Liver (tissue), 9 donors: Measurements from ENCODE around the gene PFKL. TPM values are rescaled to one million over a fixed set of nuclear protein-coding genes. Genes with fewer than 3 reads are reported as not detected.

Experiments
- DNase-seq: peaks from one replicate; pipeline ENCODE4 v3.0.0-alpha.2; 2017; ENCODE audit warnings: low spot score
- H3K27ac ChIP-seq, 2 donors: one replicate each; pipeline ENCODE4 v1.7.0; 2013; ENCODE audit warnings: inconsistent platforms in 2 of 2, low read length in 2 of 2, control low read depth in 1 of 2, low read depth in 1 of 2, mild to moderate bottlenecking in 1 of 2
- H3K27me3 ChIP-seq, 4 donors: one replicate each; pipeline versions ENCODE4 v1.6.1 to v1.7.0; 2013; ENCODE audit warnings: low read length in 3 of 4, inconsistent platforms in 1 of 4, mild to moderate bottlenecking in 1 of 4, moderate library complexity in 1 of 4; ENCODE audit not compliant: control insufficient read depth in 4 of 4, insufficient read depth in 4 of 4
- H3K36me3 ChIP-seq, 4 donors: one replicate each; pipeline versions ENCODE4 v1.6.1 to v1.7.0; 2013; ENCODE audit warnings: low read length in 3 of 4, mild to moderate bottlenecking in 3 of 4, low read depth in 1 of 4, moderate library complexity in 1 of 4; ENCODE audit not compliant: control insufficient read depth in 4 of 4, insufficient read depth in 3 of 4
- H3K4me1 ChIP-seq, 4 donors: one replicate each; pipeline versions ENCODE4 v1.6.1 to v1.7.0; 2013; ENCODE audit warnings: low read length in 3 of 4, mild to moderate bottlenecking in 3 of 4, moderate library complexity in 1 of 4; ENCODE audit not compliant: control insufficient read depth in 4 of 4, insufficient read depth in 4 of 4
- H3K4me3 ChIP-seq, 3 donors: one replicate each; pipeline versions ENCODE4 v1.6.1 to v1.7.0; 2013; ENCODE audit warnings: low read length in 3 of 3, control low read depth in 1 of 3, low read depth in 1 of 3, mild to moderate bottlenecking in 1 of 3
- H3K9ac ChIP-seq, 2 donors: one replicate each; pipeline ENCODE4 v1.7.0; 2013; ENCODE audit warnings: low read length in 2 of 2, mild to moderate bottlenecking in 2 of 2, moderate library complexity in 2 of 2, control low read depth in 1 of 2, low read depth in 1 of 2
- H3K9me3 ChIP-seq, 4 donors: one replicate each; pipeline versions ENCODE4 v1.6.1 to v1.7.0; 2013; ENCODE audit warnings: low read length in 3 of 4; ENCODE audit not compliant: control insufficient read depth in 4 of 4
- ATF3 ChIP-seq: IDR thresholded peaks from 2 replicates; pipeline ENCODE4 v1.6.1; 2016; ENCODE audit warnings: antibody characterized with exemption
- CTCF ChIP-seq: fragments of 150-350 bp; IDR thresholded peaks from 2 replicates; pipeline ENCODE4 v1.5.1; 2017; ENCODE audit warnings: improper control_type of control experiment, low read depth, low read length; ENCODE audit not compliant: missing input control
- EGR1 ChIP-seq, 2 donors: IDR thresholded peaks; 2 replicates each; pipeline ENCODE4 v1.6.1; 2016 to 2018; ENCODE audit warnings: antibody characterized with exemption in 2 of 2, low read depth in 2 of 2
- FOXA1 ChIP-seq: IDR thresholded peaks from 2 replicates; pipeline ENCODE4 v1.6.1; 2016; ENCODE audit warnings: antibody characterized with exemption
- FOXA2 ChIP-seq: IDR thresholded peaks from 2 replicates; pipeline ENCODE4 v1.6.1; 2016; ENCODE audit warnings: antibody characterized with exemption
- GABPA ChIP-seq, 2 donors: IDR thresholded peaks in 1 of 2; conservative IDR thresholded peaks in 1 of 2; 2 replicates each; pipeline ENCODE4 v1.6.1; 2016; ENCODE audit warnings: antibody characterized with exemption in 2 of 2, mild to moderate bottlenecking in 1 of 2, moderate library complexity in 1 of 2
- HNF4A ChIP-seq, 2 donors: conservative IDR thresholded peaks; 2 replicates each; pipeline ENCODE4 v1.6.1; 2016; ENCODE audit warnings: antibody characterized with exemption in 2 of 2, mild to moderate bottlenecking in 2 of 2
- HNF4G ChIP-seq: IDR thresholded peaks from 2 replicates; pipeline ENCODE4 v1.6.1; 2016; ENCODE audit warnings: antibody characterized with exemption
- JUND ChIP-seq, 2 donors: IDR thresholded peaks; 2 replicates each; pipeline ENCODE4 v1.6.1; 2016; ENCODE audit warnings: antibody characterized with exemption in 2 of 2
- NR2F2 ChIP-seq: IDR thresholded peaks from 2 replicates; pipeline ENCODE4 v1.6.1; 2016; ENCODE audit warnings: antibody characterized with exemption
- RAD21 ChIP-seq, 2 donors: IDR thresholded peaks; 2 replicates each; pipeline ENCODE4 v1.6.1; 2016; ENCODE audit warnings: antibody characterized with exemption in 2 of 2, mild to moderate bottlenecking in 2 of 2
- REST ChIP-seq: IDR thresholded peaks from 2 replicates; pipeline ENCODE4 v1.6.1; 2016; ENCODE audit warnings: antibody characterized with exemption, mild to moderate bottlenecking
- RXRA ChIP-seq, 2 donors: IDR thresholded peaks; 2 replicates each; pipeline ENCODE4 v1.6.1; 2017 to 2018; ENCODE audit warnings: antibody characterized with exemption in 2 of 2, mild to moderate bottlenecking in 1 of 2
- SP1 ChIP-seq: IDR thresholded peaks from 2 replicates; pipeline ENCODE4 v1.6.1; 2018; ENCODE audit warnings: antibody characterized with exemption, mild to moderate bottlenecking
- TAF1 ChIP-seq: conservative IDR thresholded peaks from 2 replicates; pipeline ENCODE4 v1.6.1; 2016; ENCODE audit warnings: antibody characterized with exemption, mild to moderate bottlenecking
- YY1 ChIP-seq: IDR thresholded peaks from 2 replicates; pipeline ENCODE4 v1.6.1; 2016; ENCODE audit warnings: antibody characterized with exemption, mild to moderate bottlenecking
- ZBTB33 ChIP-seq: IDR thresholded peaks from 2 replicates; pipeline ENCODE4 v1.6.1; 2016; ENCODE audit warnings: antibody characterized with exemption
- WGBS: extraction: QIAGEN DNeasy Blood & Tissue Kit; methylation state at CpG from one replicate; pipeline ENCODE4 v1.1.7; 2013; 5-methylcytosine and 5-hydroxymethylcytosine counted together
- polyA plus RNA-seq, 2 donors: library from polyadenylated mRNA; stranded (reverse) in 1 of 2; unstranded in 1 of 2; fragments of 200-250 nt in 1 of 2; fragments of >200 nt in 1 of 2; fragmentation: Nextera tagmentation in 1 of 2; extraction: Ambion mirVana in 1 of 2; gene quantifications; one replicate each; pipeline versions ENCODE4 v1.2.1 to v1.2.3, GENCODE V29; 2013 to 2015
- total RNA-seq, 2 donors: library from RNA; depleted of rRNA; stranded (reverse); fragments of >200 nt; gene quantifications; one replicate each; pipeline ENCODE4 v1.2.3, GENCODE V29; 2014
- TF ChIP-seq, protein P1 (sequence below): IDR thresholded peaks from 2 replicates; pipeline ENCODE4 v1.6.1; 2016; ENCODE audit warnings: antibody characterized with exemption
- donor health status: healthy.
- donor health status: healthy.
- donor health status: healthy.
- donor health status: healthy.
- donor health status: healthy.

Gene PFKL
- total and polyA plus RNA-seq, 4 donors: 48.1 to 98.4 (median 81.0) TPM

GRCh38 chr21:44296916-44297315 is 2.9 kb upstream of the PFKL start:
- TF ChIP-seq FOXA1: no peak
- no peak for TF ChIP-seq TAF1
- TF ChIP-seq YY1: no peak
- no peak for TF ChIP-seq ATF3
- TF ChIP-seq SP1: no peak
- no peak for TF ChIP-seq HNF4A (conservative IDR thresholded peaks at IDR 0.05)
- TF ChIP-seq RAD21 (IDR thresholded peaks at IDR 0.05): no peak
- TF ChIP-seq FOXA2: no peak
- TF ChIP-seq CTCF: no peak
- Histone ChIP-seq H3K36me3 (no peaks in the 10 kb centered on the region), H3K4me1 (peaks cover 7 to 29% (median 25%) of the 10 kb centered on the region in 4 donors), H3K4me3 (no peak overlapping the region), H3K27me3 (no peaks in the 10 kb centered on the region), H3K9me3 (no peaks in the 10 kb centered on the region), H3K27ac (no peak overlapping the region), H3K9ac (no peak overlapping the region)
- no peak for DNase-seq
- WGBS: 86% methylated on average over 13 of the region's 13 CpGs

DNA sequence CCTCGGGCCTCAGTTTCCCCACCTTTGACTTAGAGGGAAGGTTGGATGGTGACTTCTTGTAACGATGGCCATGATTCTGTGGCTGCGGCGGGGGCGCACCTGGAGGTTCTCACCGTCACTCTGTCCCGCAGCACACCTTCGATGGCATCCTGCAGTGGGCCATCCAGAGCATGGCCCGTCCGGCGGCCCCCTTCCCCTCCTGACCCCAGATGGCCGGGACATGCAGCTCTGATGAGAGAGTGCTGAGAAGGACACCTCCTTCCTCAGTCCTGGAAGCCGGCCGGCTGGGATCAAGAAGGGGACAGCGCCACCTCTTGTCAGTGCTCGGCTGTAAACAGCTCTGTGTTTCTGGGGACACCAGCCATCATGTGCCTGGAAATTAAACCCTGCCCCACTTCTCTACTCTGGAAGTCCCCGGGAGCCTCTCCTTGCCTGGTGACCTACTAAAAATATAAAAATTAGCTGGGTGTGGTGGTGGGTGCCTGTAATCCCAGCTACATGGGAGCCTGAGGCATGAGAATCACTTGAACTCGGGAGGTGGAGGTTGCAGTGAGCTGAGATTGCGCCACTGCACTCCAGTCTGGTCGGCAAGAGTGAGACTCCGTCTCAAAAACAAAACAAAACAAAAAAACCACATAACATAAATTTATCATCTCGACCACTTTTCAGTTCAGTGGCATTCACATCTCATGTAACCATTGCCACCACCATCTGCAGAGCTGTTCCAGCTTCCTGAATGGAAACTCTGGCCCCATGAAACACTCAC is 2.1 kb upstream of the PFKL start:
- WGBS: 24% methylated on average over 22 of the region's 22 CpGs
- Histone ChIP-seq H3K9ac (no peak overlapping the region), H3K27ac (peak overlapping the region in 1 of 2 donors; percentile 34), H3K9me3 (no peaks in the 10 kb centered on the region), H3K27me3 (no peaks in the 10 kb centered on the region), H3K4me3 (no peak overlapping the region), H3K4me1 (peaks cover 12 to 37% (median 33%) of the 10 kb centered on the region in 4 donors), H3K36me3 (no peaks in the 10 kb centered on the region)
- peak; percentile 79 for DNase-seq
- TF ChIP-seq RXRA (IDR thresholded peaks at IDR 0.05) (peak; percentile 39 to 60), YY1 (no peak), FOXA2 (no peak), CTCF (peak; percentile 84), TAF1 (no peak), FOXA1 (no peak), GABPA (IDR thresholded peaks at IDR 0.05 in 1 of 2, conservative IDR thresholded peaks at IDR 0.05 in 1 of 2) (no peak), REST (no peak), JUND (IDR thresholded peaks at IDR 0.05) (no peak), NR2F2 (no peak), HNF4G (no peak), ATF3 (no peak), RAD21 (IDR thresholded peaks at IDR 0.05) (peak; percentile 91 to 93), HNF4A (conservative IDR thresholded peaks at IDR 0.05) (peak in 1 of 2 donors; percentile 19), SP1 (peak; percentile 41), ZBTB33 (no peak), EGR1 (IDR thresholded peaks at IDR 0.05; ENCODE audit: low read depth in 2 of 2) (no peak)
- TF ChIP-seq, protein P1, sequence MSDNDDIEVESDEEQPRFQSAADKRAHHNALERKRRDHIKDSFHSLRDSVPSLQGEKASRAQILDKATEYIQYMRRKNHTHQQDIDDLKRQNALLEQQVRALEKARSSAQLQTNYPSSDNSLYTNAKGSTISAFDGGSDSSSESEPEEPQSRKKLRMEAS: no peak
